Measurements from ENCODE around the gene SEC24D. TPM values are rescaled to one million over a fixed set of nuclear protein-coding genes. Genes with fewer than 3 reads are reported as not detected.

SEC24D gene
- total and polyA plus RNA-seq, 9 of the 15 experiments (the other 6 are each of a cell fraction or from before 2014, with no cell fraction given): 7.1 to 22.5 (median 11.3) TPM

DNA sequence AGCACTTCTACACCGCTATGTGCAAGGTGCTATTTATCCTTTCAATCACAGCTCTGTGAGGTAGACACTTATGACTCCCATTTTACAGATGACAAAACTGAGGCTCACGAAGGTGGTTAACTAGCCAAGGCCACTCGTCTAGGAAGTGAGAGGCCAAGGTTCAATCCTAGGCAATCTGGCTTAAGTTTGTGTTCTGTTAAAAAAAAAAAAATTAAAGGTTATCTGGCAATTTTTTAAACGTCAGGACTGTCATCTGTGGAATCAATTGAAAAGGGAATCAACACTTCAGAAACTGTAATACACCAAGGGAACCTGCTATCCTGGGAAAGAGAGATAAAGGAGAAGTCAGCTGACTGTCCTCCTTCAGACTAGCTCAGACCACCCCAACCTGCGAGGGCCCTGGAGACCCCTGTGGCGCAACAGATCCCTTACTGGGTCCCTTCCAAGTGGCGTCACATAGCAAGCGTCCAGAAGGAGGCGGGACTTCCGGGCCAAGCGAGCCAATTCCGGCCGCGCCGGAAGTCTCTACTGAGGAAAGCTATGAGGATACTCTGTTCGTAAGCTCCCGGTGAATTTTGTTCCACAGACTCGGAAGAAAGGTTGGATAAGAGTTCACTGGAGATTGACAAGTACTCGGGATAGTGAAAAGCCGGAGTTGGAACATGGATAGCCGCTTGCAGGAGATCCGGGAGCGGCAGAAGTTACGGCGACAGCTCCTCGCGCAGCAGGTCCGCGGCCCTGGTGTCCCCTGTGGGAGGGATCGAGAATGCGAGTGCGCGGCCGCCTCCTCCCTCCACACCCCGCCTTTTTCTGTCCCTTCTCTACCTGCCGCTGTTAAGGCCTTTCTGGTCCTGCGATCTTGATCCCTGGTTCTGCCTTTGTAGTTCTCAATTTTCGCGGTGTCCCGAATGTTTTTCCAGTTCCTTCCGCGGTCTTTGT lies 150.8 kb downstream of the SEC24D start, which contains the start of gene METTL14:
TSS of gene METTL14 (plus strand) at position 520 of the 939 bp plus-strand sequence. CDS start at position 663, 143 bp downstream.
- peak; percentile 82 to 96 (median 84) for DNase-seq (ENCODE audit: extremely low read depth in 1 of 4, low spot score in 3 of 4)
- Histone ChIP-seq H3K9me3 (replicated peaks; ENCODE audit: control insufficient read depth, insufficient read depth, low read depth, low read length) (no peaks in the 10 kb centered on the region), H3K27ac (ENCODE audit: extremely low read depth, low read depth, low read length) (peak within 1 kb of the TSS; percentile 93), H3K27me3 (ENCODE audit: control insufficient read depth in 2 of 2, insufficient read depth in 2 of 2, low read length in 2 of 2) (no peaks in the 10 kb centered on the region), H3K4me3 (peak within 1 kb of the TSS; percentile 63), H2AFZ (ENCODE audit: low read depth, low read length) (peak within 1 kb of the TSS; percentile 100), H3K4me2 (ENCODE audit: insufficient read depth, low read length) (peak within 1 kb of the TSS; percentile 91), H3K4me1 (replicated peaks in 1 of 2; ENCODE audit: control insufficient read depth in 2 of 2, insufficient read depth in 2 of 2, low read length in 2 of 2) (peaks cover 3 to 9% of the 10 kb centered on the region in 2 experiments; a peak in 3 of 5 replicates), H4K20me1 (replicated peaks; ENCODE audit: control insufficient read depth, insufficient read depth, low read length) (0 out of 2 replicates have a peak, but pooled peaks cover 3% of the 10 kb centered on the region), H3K9me1 (ENCODE audit: control insufficient read depth, insufficient read depth, low read length) (no peaks in the 10 kb centered on the region), H3K36me3 (ENCODE audit: control insufficient read depth, insufficient read depth, low read length) (peaks cover 24% of the 10 kb centered on the region; the same call in 2 of the 3 replicates), H3K9ac (ENCODE audit: insufficient read depth in 1 of 2, low read depth in 2 of 2, low read length in 2 of 2) (peak within 1 kb of the TSS; percentile 92 to 96), H3K79me2 (ENCODE audit: control insufficient read depth, insufficient read depth, low read length) (peaks cover 26% of the 10 kb centered on the region)
- intact Hi-C loops (cut with micrococcal nuclease): loop anchor here (5.0 kb wide), 2 partner anchors 143 to 403 kb away; no protein-coding TSS in a partner anchor
- WGBS (ENCODE audit: insufficient coverage, low coverage, missing lambda C conversion rate): 2% methylated on average over 40 of the region's 42 CpGs
- POLR2A ChIA-PET: interaction anchor here (0.5 to 1.1 kb wide), 9 partner anchors 9 to 614 kb away, joined by 3 to 6 read pairs (median 3); no protein-coding TSS in a partner anchor
- FAIRE-seq: peak; percentile 83
- CTCF ChIA-PET (ENCODE audit: low intra/inter-chr PET ratio): no interaction called here
- in situ Hi-C loops (cut with MboI): loop anchor here (25.0 kb wide), 1 partner anchor 398 kb away; no protein-coding TSS in a partner anchor
- ATAC-seq: peak; percentile 97
- TSS peak; percentile 89 for BruUV-seq (replicated peaks)
- TF ChIP-seq ZFP1 (CRISPR knock-in tag; IDR thresholded peaks at IDR 0.05) (no peak), BRF1 (IDR thresholded peaks at IDR 0.05; ENCODE audit: borderline replicate concordance, extremely low read depth, insufficient read length) (no peak), PRDM10 (IDR thresholded peaks at IDR 0.05; ENCODE audit: partially characterized antibody) (peak; percentile 60), ZNF263 (CRISPR knock-in tag; IDR thresholded peaks at IDR 0.05; ENCODE audit: borderline replicate concordance) (no peak), AFF1 (IDR thresholded peaks at IDR 0.05; ENCODE audit: low read depth in 1 of 2, partially characterized antibody in 2 of 2) (no peak), GABPA (tag; conservative IDR thresholded peaks at IDR 0.05; ENCODE audit: low read depth) (peak; percentile 98)
- TF ChIP-seq, protein P1, sequence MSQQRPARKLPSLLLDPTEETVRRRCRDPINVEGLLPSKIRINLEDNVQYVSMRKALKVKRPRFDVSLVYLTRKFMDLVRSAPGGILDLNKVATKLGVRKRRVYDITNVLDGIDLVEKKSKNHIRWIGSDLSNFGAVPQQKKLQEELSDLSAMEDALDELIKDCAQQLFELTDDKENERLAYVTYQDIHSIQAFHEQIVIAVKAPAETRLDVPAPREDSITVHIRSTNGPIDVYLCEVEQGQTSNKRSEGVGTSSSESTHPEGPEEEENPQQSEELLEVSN (IDR thresholded peaks at IDR 0.05; ENCODE audit: borderline replicate concordance in 1 of 2, extremely low read depth in 1 of 2, insufficient read depth in 1 of 2, insufficient read length in 1 of 2, low read depth in 1 of 2, low read length in 1 of 2, poor library complexity in 1 of 2, severe bottlenecking in 1 of 2): peak in 1 of 2 experiments; percentile 25
